Esophagus squamous epithelium (tissue), 4 donors: ENCODE measurements around the gene DENND4B.

ENCODE experiments used
- POLR2A ChIP-seq, 4 donors: fragments of 450-650 bp; IDR thresholded peaks; one replicate each; pipeline ENCODE4 v1.6.1; 2017; ENCODE audit warnings: antibody characterized with exemption in 4 of 4, mild to moderate bottlenecking in 4 of 4, moderate library complexity in 3 of 4
- TF ChIP-seq, protein P1 (sequence below), 6 experiments: fragments of 450-650 bp in 4 of 6; fragments of 200-600 bp in 2 of 6; sonication (generic) in 2 of 6; IDR thresholded peaks; one replicate each; pipeline ENCODE4 v1.5.1; 2016 to 2019; ENCODE audit warnings: antibody characterized with exemption in 6 of 6, mild to moderate bottlenecking in 4 of 6, moderate library complexity in 4 of 6

DNA sequence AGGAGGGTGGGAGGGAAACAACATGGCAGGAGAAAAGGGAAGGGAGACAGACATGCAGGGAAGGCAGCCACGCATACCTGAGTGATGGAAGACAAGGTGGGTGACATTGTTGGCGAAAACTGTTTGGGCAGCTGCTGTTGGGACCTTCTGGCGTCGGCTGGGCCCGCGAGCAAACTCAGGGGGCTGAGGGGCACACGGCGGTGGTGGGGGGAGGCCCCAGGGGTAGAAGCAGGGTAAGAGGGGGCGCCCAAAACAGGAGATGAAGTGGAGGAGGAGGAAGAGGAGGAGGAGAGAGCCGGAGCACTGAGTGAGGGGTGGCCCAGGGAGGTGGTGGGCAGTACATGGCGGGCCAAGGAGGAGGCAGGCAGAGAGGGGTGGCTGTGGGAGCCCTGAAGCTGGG, 4.7 kb upstream of the DENND4B start:
- TF ChIP-seq, protein P1, sequence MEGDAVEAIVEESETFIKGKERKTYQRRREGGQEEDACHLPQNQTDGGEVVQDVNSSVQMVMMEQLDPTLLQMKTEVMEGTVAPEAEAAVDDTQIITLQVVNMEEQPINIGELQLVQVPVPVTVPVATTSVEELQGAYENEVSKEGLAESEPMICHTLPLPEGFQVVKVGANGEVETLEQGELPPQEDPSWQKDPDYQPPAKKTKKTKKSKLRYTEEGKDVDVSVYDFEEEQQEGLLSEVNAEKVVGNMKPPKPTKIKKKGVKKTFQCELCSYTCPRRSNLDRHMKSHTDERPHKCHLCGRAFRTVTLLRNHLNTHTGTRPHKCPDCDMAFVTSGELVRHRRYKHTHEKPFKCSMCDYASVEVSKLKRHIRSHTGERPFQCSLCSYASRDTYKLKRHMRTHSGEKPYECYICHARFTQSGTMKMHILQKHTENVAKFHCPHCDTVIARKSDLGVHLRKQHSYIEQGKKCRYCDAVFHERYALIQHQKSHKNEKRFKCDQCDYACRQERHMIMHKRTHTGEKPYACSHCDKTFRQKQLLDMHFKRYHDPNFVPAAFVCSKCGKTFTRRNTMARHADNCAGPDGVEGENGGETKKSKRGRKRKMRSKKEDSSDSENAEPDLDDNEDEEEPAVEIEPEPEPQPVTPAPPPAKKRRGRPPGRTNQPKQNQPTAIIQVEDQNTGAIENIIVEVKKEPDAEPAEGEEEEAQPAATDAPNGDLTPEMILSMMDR (IDR thresholded peaks at IDR 0.05), result no peak
- TF ChIP-seq POLR2A (IDR thresholded peaks at IDR 0.05), result no peak
